DND-41 (cell line): ENCODE results near the gene SLC6A19.

ENCODE experiments used
- CTCF ChIP-seq: IDR thresholded peaks from 2 replicates; pipeline ENCODE4 v1.5.1; 2012; ENCODE audit warnings: borderline replicate concordance, low read length, moderate library complexity, mild to moderate bottlenecking; ENCODE audit not compliant: poor library complexity, severe bottlenecking; ENCODE audit errors: extremely low read depth
- EZH2 ChIP-seq: IDR thresholded peaks from 3 replicates; pipeline ENCODE4 v1.6.1; 2012; ENCODE audit warnings: borderline replicate concordance, low read depth, mild to moderate bottlenecking, moderate library complexity, low read length, inconsistent platforms; ENCODE audit not compliant: severe bottlenecking

GRCh38 chr5:1156754-1157460 is 44.5 kb upstream of the SLC6A19 start:
- TF ChIP-seq CTCF: no peak
- TF ChIP-seq EZH2: no peak
